Lower lobe of right lung (tissue), 2 donors: Measurements from ENCODE around the gene KRT79. TPM values are rescaled to one million over a fixed set of nuclear protein-coding genes. Genes with fewer than 3 reads are reported as not detected.

Experiments
- ATAC-seq, 2 donors: fragments of 200-7000 bp; cut with Tn5 transposase; one replicate each; pipeline ENCODE4 v1.9.1; 2020 to 2022; ENCODE audit warnings: mild to moderate bottlenecking in 2 of 2, moderate library complexity in 2 of 2
- DNase-seq: peaks from one replicate; pipeline ENCODE4 v3.0.0-alpha.2; 2020
- H3K27ac ChIP-seq: fragments of 200-600 bp; one replicate; pipeline ENCODE4 v1.8.0; 2022
- H3K27me3 ChIP-seq: fragments of 200-600 bp; one replicate; pipeline ENCODE4 v1.8.0; 2022; ENCODE audit warnings: low read depth
- H3K36me3 ChIP-seq: fragments of 200-600 bp; one replicate; pipeline ENCODE4 v1.8.0; 2022; ENCODE audit warnings: mild to moderate bottlenecking
- H3K4me1 ChIP-seq: fragments of 200-600 bp; one replicate; pipeline ENCODE4 v1.8.0; 2022
- H3K4me3 ChIP-seq: fragments of 200-600 bp; one replicate; pipeline ENCODE4 v1.8.0; 2022; ENCODE audit warnings: mild to moderate bottlenecking
- H3K9me3 ChIP-seq: fragments of 200-600 bp; one replicate; pipeline ENCODE4 v1.8.0; 2022
- CTCF ChIP-seq: fragments of 200-600 bp; IDR thresholded peaks from one replicate; pipeline ENCODE4 v1.8.0; 2022; ENCODE audit warnings: antibody characterized with exemption, mild to moderate bottlenecking
- intact Hi-C: fragments of 100-400 bp; cut with DNase I; formaldehyde crosslinking; loops from one replicate; pipeline ENCODE4 v1.11.0; 2022
- total RNA-seq: library from RNA; stranded (reverse); fragmentation: NEBNext Ultra II Directional; extraction: Animal tissue kit (Norgen Biotek cat#: 25700); gene quantifications from one replicate; pipeline ENCODE4 v1.2.1, GENCODE V29; 2021
- donor health status: DM: no; HTN: yes; CAD: no; lungs with severe emphysema.

The KRT79 gene
- total RNA-seq, 1 donor from 2014 or later, result 3.9 TPM

GRCh38 chr12:52851787-52852186 lies 17.7 kb upstream of the KRT79 start:
- TF ChIP-seq CTCF, result no peak
- DNase-seq (no peak), ATAC-seq (no peak)
- Histone ChIP-seq H3K4me1 (no peaks in the 10 kb centered on the region), H3K27ac (no peak overlapping the region), H3K9me3 (no peaks in the 10 kb centered on the region), H3K36me3 (no peaks in the 10 kb centered on the region), H3K27me3 (peaks cover 20% of the 10 kb centered on the region), H3K4me3 (no peak overlapping the region)
- intact Hi-C loops, result no loop called here

GRCh38 chr12:52850681-52851080 lies 16.6 kb upstream of the KRT79 start:
- H3K27ac ChIP-seq, result no peak overlapping the region
- peaks cover 20% of the 10 kb centered on the region for H3K27me3 ChIP-seq
- ATAC-seq (no peak), DNase-seq (no peak)
- H3K4me1 ChIP-seq, result no peaks in the 10 kb centered on the region
- intact Hi-C loops, result no loop called here
- no peaks in the 10 kb centered on the region for H3K9me3 ChIP-seq
- no peak overlapping the region for H3K4me3 ChIP-seq
- no peak for TF ChIP-seq CTCF
- H3K36me3 ChIP-seq, result no peaks in the 10 kb centered on the region

GRCh38 chr12:52849511-52849910 lies 15.4 kb upstream of the KRT79 start:
- no peak for TF ChIP-seq CTCF
- no peaks in the 10 kb centered on the region for H3K36me3 ChIP-seq
- H3K9me3 ChIP-seq, result no peaks in the 10 kb centered on the region
- H3K27me3 ChIP-seq, result peaks cover 20% of the 10 kb centered on the region
- intact Hi-C loops, result no loop called here
- H3K27ac ChIP-seq, result no peak overlapping the region
- H3K4me3 ChIP-seq, result no peak overlapping the region
- DNase-seq, result no peak
- H3K4me1 ChIP-seq, result no peaks in the 10 kb centered on the region
- no peak for ATAC-seq

- Histone ChIP-seq H3K4me3 (no peak within 1 kb of the TSS), H3K27ac (no peak within 1 kb of the TSS), H3K36me3 (no peaks in the 10 kb centered on the region), H3K4me1 (no peaks in the 10 kb centered on the region), H3K27me3 (peaks cover 20% of the 10 kb centered on the region), H3K9me3 (no peaks in the 10 kb centered on the region)
- DNase-seq, result no peak
- no peak for ATAC-seq
- intact Hi-C loops, result no loop called here
- no peak for TF ChIP-seq CTCF
Observed at GRCh38 chr12:52848661-52849255, 14.6 kb upstream of the KRT79 start, which contains the start of gene KRT78. KRT78 (minus strand) TSS chr12:52848994; CDS start chr12:52848930, 64 bp downstream.

GRCh38 chr12:52847335-52848102 lies 13.4 kb upstream of the KRT79 start:
- intact Hi-C loops, result no loop called here
- Histone ChIP-seq H3K36me3 (no peaks in the 10 kb centered on the region), H3K4me3 (no peak overlapping the region), H3K4me1 (no peaks in the 10 kb centered on the region), H3K27ac (no peak overlapping the region), H3K27me3 (peaks cover 16% of the 10 kb centered on the region), H3K9me3 (no peaks in the 10 kb centered on the region)
- DNase-seq (no peak), ATAC-seq (peak; percentile 40 to 64)
- no peak for TF ChIP-seq CTCF
